T-helper 2 cell treated with Interferon-gamma antibody and Interleukin-4, amounts not matched to agents 100 ng/mL and 5 ng/mL, for 36 hours (primary cell): ENCODE results near the gene PRKX. TPM values are rescaled to one million over a fixed set of nuclear protein-coding genes. Genes with fewer than 3 reads are reported as not detected.
"Not testable (repeated sequence)": the region's sequence is repeated elsewhere in the genome, so short reads cannot be mapped to it uniquely, and the experiment has no call there.

Source experiments
- intact Hi-C: fragments of 100-400 bp; cut with micrococcal nuclease; formaldehyde crosslinking; loops from one replicate; pipeline ENCODE4 v1.15.1; 2023
- total RNA-seq: library from RNA; stranded (reverse); gene quantifications from 2 replicates; pipeline ENCODE4 v1.2.3, GENCODE V29; 2022

PRKX gene
- 125 and 126 TPM in 2 replicates for total RNA-seq

GRCh38 chrX:3713225-3713936, at the start of gene PRKX:
TSS of gene PRKX (minus strand) at chrX:3713649. CDS start at chrX:3713253, 396 bp downstream.
- intact Hi-C loops, result loop anchor here (1.0 to 10.0 kb wide), 4 partner anchors 31 to 1016 kb away; no protein-coding TSS in a partner anchor

DNA sequence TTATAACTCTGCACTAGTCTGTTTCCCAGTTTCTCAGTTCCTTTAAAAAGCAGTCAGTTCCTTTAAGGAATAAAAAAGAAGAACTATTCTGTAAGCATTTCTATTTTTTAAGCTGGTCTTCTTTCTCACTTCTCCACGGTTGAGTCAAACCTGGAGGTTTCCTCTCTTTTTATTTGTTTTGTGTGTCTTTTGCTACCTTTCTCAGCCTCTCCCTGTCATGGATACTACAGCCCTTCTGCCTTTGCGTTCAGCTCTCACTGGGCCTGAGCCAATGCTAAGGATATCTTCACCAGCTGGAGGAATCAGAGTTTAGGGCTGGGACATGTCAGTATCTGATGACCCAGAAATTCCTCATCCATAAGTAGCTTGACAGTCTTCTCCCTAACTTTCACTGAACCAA, 49.7 kb upstream of the PRKX start:
- intact Hi-C loops, result no loop called here

DNA sequence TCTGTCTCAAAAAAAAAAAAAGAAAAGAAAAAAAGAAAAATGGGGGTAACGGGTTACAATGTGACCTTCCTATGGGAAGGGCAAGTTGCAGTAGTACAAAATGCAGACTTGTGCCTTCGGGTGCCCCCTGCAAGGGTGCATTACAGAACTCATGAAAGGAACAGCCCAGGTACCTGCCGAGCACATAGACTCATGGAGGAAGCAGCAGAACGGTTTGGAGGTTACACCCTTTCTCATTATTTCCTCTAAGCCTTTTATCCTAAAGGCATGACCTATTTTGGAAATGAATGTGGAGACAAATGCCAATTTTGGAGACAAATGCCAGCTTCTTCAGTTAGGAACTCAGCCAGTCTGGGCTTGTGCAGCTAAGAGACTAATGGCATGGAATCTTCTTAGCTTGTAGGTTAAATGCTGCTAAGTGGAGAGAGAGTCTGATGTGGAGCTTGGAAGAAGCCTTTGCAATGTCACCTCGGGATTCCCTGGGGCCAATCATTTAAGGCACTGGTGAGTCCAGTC, 44.1 kb upstream of the PRKX start:
- intact Hi-C loops, result no loop called here

GRCh38 chrX:3748052-3748559, 34.7 kb upstream of the PRKX start:
- intact Hi-C loops, result no loop called here

DNA sequence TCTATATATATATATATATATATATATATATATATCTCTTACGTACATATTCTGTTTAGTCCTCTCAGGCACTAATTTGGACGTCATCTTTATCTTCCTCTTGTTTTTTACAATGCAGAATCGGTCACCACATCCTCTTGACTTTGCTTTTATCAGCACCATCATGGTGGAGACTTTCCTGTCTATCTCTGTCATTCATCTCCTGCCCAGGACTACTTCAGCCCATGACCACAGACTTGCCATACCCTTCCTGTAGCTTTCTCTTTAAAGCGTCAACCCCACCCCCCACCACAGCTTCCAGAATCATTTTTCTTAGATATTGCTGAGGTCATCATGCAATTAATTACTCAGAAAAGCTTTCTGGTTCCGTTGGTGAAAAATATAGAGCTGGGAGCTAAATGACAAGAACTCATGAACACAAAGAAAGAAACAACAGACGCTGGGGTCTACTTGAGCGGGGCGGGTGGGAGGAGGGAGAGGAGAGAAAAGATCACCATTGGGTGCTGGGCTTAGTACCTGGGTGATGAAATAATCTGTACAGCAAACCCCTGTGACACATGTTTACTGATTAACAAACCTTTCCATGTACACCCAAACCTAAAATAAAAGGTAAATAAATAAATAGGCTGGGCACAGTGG, 30.5 kb upstream of the PRKX start:
- intact Hi-C loops, result loop anchor here (1.0 kb wide), 2 partner anchors 31 to 71 kb away; partner anchors contain the start of gene PRKX

GRCh38 chrX:3740946-3741345, 27.5 kb upstream of the PRKX start:
- intact Hi-C loops, result not testable (repeated sequence)

- intact Hi-C loops, result no loop called here
These were observed 25.1 kb upstream of the PRKX start for GRCh38 chrX:3738509-3738908.

DNA sequence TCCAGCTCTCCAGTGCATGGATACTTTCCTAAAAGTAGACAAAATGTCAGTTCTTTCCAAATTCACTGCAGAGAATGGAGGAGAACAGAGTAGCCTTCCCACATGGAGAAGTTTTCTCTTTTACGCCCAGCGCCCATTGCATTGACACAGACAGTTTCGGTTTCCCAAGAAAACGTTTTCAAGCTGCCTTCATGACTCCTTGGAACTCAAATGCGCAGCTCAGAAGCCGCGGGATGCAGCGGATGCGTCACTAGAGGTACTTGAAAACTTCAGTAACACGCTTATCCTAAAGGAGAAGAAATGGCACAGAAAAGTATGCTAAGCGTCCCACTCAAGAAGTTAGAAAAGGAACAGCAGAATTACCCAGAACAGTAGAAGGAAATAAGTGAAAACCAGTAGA, 23.1 kb upstream of the PRKX start:
- intact Hi-C loops, result not testable (repeated sequence)

DNA sequence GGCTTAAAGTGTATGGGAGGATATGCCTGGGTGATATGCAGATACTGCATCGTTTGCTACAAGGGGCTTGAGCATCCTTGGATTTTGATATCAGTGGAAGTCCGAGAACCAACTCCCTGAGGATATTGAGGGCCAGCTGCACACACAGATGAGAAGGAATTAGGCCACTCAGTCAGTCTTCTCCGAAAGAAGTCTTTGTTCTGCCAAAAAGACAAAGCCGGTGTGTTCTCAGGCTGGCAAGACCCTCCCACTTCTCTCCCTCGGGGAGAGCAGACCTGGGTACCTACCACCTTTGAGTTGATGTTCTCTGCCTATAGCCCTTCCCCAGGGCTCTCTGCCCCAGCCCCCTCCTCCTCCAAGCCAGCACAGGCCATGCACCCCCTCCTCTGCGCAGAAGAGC, 22.4 kb upstream of the PRKX start:
- intact Hi-C loops, result not testable (repeated sequence)

GRCh38 chrX:3734456-3734855, 21.0 kb upstream of the PRKX start:
- intact Hi-C loops, result not testable (repeated sequence)

DNA sequence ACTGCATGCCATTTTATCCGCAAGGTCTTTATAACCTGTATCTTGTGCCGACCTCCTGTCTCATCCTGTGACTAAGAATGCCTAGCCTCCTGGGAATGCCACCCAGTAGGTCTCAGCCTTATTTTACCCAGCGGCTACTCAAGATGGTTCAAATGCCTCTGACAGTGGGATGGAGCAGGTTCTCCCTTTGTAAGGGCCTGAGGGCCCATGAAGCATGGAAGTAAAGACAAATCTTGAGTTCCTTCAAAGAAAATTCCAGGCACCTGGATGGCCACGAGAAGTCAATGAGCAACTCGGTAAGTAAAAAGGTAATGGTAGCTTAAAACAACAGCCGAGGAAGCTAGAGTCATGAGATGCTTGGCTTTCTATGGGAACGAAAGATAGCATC, 19.6 kb upstream of the PRKX start:
- intact Hi-C loops, result no loop called here

DNA sequence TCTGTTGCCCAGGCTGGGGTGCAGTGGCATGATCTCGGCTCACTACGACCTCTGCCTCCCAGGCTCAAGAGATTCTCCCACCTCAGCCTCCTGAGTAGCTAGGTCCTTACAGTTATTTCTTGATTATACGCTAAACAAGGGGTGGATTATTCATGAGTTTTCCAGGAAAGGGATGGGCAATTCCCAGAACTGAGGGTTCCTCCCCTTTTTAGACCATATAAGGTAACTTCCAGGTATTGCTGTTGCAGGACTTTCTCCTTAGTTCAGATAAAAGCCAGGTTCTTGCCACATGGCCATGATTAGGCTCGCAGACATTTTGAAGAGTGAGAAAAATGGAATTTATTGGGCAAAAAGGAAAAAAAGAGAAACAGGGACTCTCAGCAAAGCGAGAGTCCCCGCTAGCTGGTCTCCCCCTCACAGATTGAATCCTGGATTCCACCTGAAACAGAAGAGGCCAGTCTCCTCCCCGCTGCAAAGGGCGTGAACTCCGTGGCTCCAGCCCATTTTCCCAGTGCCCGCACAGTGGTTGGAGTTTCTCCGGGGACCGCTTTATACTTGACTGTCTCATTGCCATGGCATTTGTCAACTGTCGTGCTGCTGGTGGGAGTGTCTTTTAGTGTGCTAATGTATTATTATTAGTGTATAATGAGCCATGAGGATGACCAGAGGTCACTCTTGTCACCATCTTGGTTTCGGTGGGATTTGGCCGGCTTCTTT, 19.0 kb upstream of the PRKX start:
- intact Hi-C loops, result not testable (repeated sequence)

DNA sequence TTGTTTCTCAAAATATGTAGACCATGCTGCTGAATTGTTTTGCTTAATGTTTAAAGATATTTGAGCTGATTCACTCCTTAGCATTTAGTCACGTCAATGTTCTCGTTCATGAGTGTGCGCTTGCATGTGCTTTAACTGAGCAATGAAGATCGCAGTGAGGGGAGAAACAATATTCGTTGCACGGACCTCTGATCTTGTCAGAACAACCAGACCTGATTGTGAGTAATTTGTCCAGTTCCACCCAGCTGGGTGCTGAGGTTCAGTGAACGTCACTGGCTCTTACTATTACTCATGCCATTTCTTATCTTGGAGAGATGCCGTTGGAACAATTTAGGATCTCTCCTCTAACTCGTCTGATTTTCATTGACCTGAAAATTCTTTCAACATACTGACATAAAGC, 15.0 kb upstream of the PRKX start:
- intact Hi-C loops, result no loop called here

DNA sequence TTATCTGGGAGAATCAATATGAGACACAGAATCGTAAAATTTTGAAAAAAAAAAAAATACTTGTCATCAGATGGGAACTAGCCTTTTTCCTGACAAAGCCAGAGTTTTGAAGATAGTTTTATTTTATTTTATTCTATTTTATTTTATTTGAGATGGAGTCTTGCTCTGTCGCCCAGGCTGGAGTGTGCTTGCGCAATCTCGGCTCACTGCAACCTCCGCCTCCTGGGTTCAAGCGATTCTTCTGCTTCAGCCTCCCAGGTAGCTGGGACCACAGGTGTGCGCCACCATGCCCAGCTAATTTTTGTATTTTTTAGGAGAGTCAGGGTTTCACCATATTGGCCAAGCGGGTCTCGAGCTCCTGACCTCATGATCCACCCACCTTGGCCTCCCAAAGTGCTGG, 10.0 kb upstream of the PRKX start:
- intact Hi-C loops, result not testable (repeated sequence)

DNA sequence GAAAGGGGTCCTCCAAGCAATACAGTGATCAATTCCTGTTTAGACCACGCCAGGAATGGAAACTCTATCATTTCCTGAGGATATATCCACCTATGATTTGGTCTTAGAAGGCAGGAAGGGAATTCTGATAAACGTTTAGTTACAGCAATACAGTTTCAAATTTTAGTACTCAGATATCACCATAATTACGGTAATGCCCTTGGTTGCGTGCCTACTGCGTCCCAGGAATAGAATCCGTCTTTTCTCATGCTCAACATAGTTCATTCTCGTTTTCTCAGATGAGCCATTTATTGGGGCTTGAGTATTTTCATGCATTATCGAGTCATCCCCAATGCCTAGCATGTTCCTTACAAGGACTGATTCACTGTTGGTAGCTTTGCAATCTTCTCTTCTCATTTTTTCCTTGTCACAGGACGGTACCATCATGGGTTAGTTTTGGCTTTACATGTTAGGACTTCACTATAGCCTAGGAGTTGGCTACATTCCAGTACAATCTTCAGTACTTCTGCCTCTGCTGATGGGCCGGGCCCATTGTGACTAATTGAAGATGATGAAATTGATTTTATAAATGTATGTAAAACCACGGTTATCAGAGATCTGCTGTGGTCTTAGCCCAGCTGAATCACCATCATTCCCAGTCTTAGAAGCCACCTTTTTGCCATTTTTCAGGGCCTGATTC, 4.4 kb upstream of the PRKX start:
- intact Hi-C loops, result loop anchor here (10.0 kb wide), 1 partner anchor 63 kb away; no protein-coding TSS in a partner anchor

DNA sequence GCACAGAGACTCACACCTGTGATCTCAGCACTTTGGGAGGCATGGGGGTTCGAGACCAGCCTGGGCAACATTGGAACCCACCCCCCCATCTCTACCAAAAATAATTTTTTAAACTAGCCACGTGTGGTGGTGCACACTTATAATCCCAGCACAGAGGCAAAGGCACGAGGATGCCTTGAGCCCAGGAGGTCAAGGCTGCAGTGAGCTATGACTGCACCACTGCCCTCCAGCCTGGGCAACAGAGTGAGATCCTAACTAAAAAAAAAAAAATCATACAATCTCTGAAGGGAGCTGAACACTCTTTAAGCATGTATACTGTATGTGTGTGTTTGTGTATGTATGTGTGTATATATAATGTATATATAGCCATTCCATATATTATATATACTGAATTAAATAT, 2.5 kb upstream of the PRKX start:
- intact Hi-C loops, result loop anchor here (10.0 kb wide), 1 partner anchor 61 kb away; no protein-coding TSS in a partner anchor

- intact Hi-C loops, result loop anchor here (5.0 to 10.0 kb wide), 2 partner anchors 60 to 1018 kb away; no protein-coding TSS in a partner anchor
These were observed 1.4 kb upstream of the PRKX start for GRCh38 chrX:3714706-3715479.

DNA sequence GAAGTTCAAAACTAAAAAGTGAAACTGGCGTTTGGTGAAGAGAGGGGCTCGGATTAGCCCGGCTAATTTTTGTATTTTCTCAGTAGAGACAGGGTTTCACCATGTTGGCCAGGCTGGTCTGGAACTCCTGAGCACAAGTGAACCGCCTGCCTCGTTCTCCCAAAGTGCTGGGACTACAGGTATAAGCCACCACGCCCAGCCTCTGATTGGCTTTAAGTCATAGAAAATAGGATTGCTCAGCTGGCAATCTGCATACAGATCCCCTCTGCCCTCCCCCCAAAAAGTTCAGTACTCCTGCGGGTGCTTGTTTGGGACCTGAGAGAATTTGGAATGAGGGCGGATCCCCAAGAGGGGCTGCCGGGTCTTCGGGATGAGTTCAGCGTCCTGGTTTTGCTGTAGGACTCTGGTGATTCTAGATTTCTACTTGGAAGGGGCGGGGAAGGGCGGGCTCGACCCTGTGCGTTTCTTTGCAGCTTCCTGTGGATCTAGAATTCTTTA, 537 bp upstream of the PRKX start:
- intact Hi-C loops, result loop anchor here (1.0 to 10.0 kb wide), 4 partner anchors 30 to 1017 kb away; no protein-coding TSS in a partner anchor

DNA sequence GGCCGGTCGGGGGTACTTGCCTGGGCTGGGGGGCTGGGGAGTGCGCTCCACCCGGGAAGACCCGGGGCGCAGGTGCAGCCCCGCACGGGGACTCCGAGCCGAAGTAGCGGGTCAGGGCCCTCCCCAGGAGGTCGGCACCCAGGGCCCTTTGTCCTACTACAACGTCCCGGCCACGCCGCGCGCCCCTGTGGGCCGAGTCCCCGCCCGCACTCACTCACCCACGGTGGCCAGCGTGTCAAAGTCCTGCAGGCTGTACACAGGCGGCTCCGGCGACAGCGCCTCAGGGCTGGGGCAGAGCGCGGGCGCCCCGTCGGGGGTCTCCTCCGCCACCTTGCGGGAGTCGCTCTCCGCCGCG, 602 bp downstream of the PRKX start:
- intact Hi-C loops, result loop anchor here (1.0 to 10.0 kb wide), 4 partner anchors 31 to 1016 kb away; no protein-coding TSS in a partner anchor
